ENCODE data around the gene STPG3. TPM values are rescaled to one million over a fixed set of nuclear protein-coding genes. Genes with fewer than 3 reads are reported as not detected.

The STPG3 gene
- total and polyA plus RNA-seq, 2 of the 13 experiments (the other 11 are each of a cell fraction or from before 2014, with no cell fraction given), result not detected

- H3K27me3 ChIP-seq (ENCODE audit: control insufficient read depth in 1 of 2, insufficient read depth in 2 of 2, low read length in 2 of 2), result peaks cover 2 to 9% of the 10 kb centered on the region in 2 experiments; a peak in 2 of 5 replicates
- BruUV-seq (replicated peaks), result no TSS peak
- in situ Hi-C loops (cut with HindIII; ENCODE audit: extremely low pct_ligation_motif_present, low pct_unique_long_range_greater_than_20kb), result no loop called here
- H3K27ac ChIP-seq (ENCODE audit: extremely low read length, insufficient read depth, low read length), result no peak overlapping the region
- POLR2A ChIA-PET, result interaction anchor here (0.5 to 1.3 kb wide), 4 partner anchors 30 to 96 kb away, joined by 3 to 8 read pairs (median 4); partner anchors contain the start of genes TOR4A and TPRN
- intact Hi-C loops (cut with micrococcal nuclease; ENCODE audit: unreplicated experiment), result no loop called here
- H3K9me3 ChIP-seq (ENCODE audit: low read length), result no peaks in the 10 kb centered on the region
- H3K36me3 ChIP-seq (replicated peaks in 1 of 2; ENCODE audit: control insufficient read depth in 1 of 2, insufficient read depth in 2 of 2, low read length in 2 of 2), result peaks cover 4 to 13% of the 10 kb centered on the region in 2 experiments; a peak in 4 of 5 replicates
- H3K4me1 ChIP-seq (ENCODE audit: insufficient read depth, low read length), result peaks cover 86% of the 10 kb centered on the region
- CTCF ChIA-PET (ENCODE audit: low intra/inter-chr PET ratio, low total read pairs), result interaction anchor here (1.1 kb wide), 1 partner anchor 11 kb away, joined by 3 read pairs; no protein-coding TSS in a partner anchor
- H3K4me3 ChIP-seq (replicated peaks in 1 of 3; ENCODE audit: insufficient read depth in 1 of 3, low read depth in 2 of 3, low read length in 3 of 3), result peak overlapping the region; percentile 7 to 64 (median 18); a peak in 2 of 6 replicates
- H3K9ac ChIP-seq (ENCODE audit: insufficient read depth, low read depth, low read length), result peak overlapping the region; percentile 7; the same call in 1 of the 2 replicates
- WGBS (ENCODE audit: low lambda C conversion rate), result 5% methylated on average over 15 of the region's 20 CpGs
- no peak for DNase-seq (ENCODE audit: low spot score)
- no peak for FAIRE-seq
- no peak overlapping the region for H2AFZ ChIP-seq (ENCODE audit: low read length)
- ATAC-seq, result peak; percentile 2; the same call in 2 of the 3 replicates
- H3K79me2 ChIP-seq (ENCODE audit: insufficient read depth, low read length), result peaks cover 16% of the 10 kb centered on the region
- peaks cover 19% of the 10 kb centered on the region for H4K20me1 ChIP-seq (ENCODE audit: insufficient read depth, low read length)
- peak overlapping the region; percentile 87 for H3K4me2 ChIP-seq (ENCODE audit: low read depth, low read length)
- TF ChIP-seq ZFY (CRISPR knock-in tag; IDR thresholded peaks at IDR 0.05) (peak; percentile 42; the same call in 1 of the 2 replicates), RARA (CRISPR knock-in tag; IDR thresholded peaks at IDR 0.05) (peak; percentile 16; the same call in 1 of the 2 replicates), ZNF687 (CRISPR knock-in tag; IDR thresholded peaks at IDR 0.05) (peak; percentile 59), LCORL (IDR thresholded peaks at IDR 0.05) (no peak), LCORL (CRISPR knock-in tag; IDR thresholded peaks at IDR 0.05) (0 out of 2 replicates have a peak, but pooled peaks have one; percentile 20), TCF12 (IDR thresholded peaks at IDR 0.05) (no peak), TCF12 (CRISPR knock-in tag; IDR thresholded peaks at IDR 0.05) (0 out of 2 replicates have a peak, but pooled peaks have one; percentile 45), PHF5A (CRISPR knock-in tag; IDR thresholded peaks at IDR 0.05; ENCODE audit: low read depth, unreplicated experiment) (no peak), MYC (CRISPR knock-in tag; IDR thresholded peaks at IDR 0.05; ENCODE audit: borderline replicate concordance) (0 out of 2 replicates have a peak, but pooled peaks have one; percentile 14), ADNP (CRISPR knock-in tag; IDR thresholded peaks at IDR 0.05) (no peak), SOX6 (IDR thresholded peaks at IDR 0.05) (no peak), SOX6 (CRISPR knock-in tag; IDR thresholded peaks at IDR 0.05) (0 out of 2 replicates have a peak, but pooled peaks have one; percentile 7), TEAD3 (CRISPR knock-in tag; optimal IDR thresholded peaks at IDR 0.05; ENCODE audit: borderline replicate concordance) (peak; percentile 52), ETV5 (CRISPR knock-in tag; IDR thresholded peaks at IDR 0.05; ENCODE audit: borderline replicate concordance) (peak; percentile 43; the same call in 1 of the 2 replicates)
- TF ChIP-seq, protein P1, sequence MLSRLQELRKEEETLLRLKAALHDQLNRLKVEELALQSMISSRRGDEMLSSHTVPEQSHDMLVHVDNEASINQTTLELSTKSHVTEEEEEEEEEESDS (CRISPR knock-in tag; IDR thresholded peaks at IDR 0.05; ENCODE audit: borderline replicate concordance), result no peak
- TF ChIP-seq, protein P2, sequence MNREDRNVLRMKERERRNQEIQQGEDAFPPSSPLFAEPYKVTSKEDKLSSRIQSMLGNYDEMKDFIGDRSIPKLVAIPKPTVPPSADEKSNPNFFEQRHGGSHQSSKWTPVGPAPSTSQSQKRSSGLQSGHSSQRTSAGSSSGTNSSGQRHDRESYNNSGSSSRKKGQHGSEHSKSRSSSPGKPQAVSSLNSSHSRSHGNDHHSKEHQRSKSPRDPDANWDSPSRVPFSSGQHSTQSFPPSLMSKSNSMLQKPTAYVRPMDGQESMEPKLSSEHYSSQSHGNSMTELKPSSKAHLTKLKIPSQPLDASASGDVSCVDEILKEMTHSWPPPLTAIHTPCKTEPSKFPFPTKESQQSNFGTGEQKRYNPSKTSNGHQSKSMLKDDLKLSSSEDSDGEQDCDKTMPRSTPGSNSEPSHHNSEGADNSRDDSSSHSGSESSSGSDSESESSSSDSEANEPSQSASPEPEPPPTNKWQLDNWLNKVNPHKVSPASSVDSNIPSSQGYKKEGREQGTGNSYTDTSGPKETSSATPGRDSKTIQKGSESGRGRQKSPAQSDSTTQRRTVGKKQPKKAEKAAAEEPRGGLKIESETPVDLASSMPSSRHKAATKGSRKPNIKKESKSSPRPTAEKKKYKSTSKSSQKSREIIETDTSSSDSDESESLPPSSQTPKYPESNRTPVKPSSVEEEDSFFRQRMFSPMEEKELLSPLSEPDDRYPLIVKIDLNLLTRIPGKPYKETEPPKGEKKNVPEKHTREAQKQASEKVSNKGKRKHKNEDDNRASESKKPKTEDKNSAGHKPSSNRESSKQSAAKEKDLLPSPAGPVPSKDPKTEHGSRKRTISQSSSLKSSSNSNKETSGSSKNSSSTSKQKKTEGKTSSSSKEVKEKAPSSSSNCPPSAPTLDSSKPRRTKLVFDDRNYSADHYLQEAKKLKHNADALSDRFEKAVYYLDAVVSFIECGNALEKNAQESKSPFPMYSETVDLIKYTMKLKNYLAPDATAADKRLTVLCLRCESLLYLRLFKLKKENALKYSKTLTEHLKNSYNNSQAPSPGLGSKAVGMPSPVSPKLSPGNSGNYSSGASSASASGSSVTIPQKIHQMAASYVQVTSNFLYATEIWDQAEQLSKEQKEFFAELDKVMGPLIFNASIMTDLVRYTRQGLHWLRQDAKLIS (CRISPR knock-in tag; IDR thresholded peaks at IDR 0.05), result no peak
Observed at GRCh38 chr9:137247135-137247915, 3.8 kb upstream of the STPG3 start.

All from HepG2 (cell line).